AG09319 (cell line): ENCODE data around the gene FDX2.

Experiments used
- DNase-seq: peaks from one replicate; pipeline ENCODE4 v3.0.0-alpha.2; 2010; ENCODE audit warnings: low read depth; ENCODE audit errors: extremely low read depth
- TF ChIP-seq, protein P1 (sequence below): IDR thresholded peaks from 2 replicates; pipeline ENCODE4 v1.5.1; 2011; ENCODE audit warnings: low read depth, mild to moderate bottlenecking, inconsistent platforms, low read length, moderate library complexity

Gene FDX2

DNA sequence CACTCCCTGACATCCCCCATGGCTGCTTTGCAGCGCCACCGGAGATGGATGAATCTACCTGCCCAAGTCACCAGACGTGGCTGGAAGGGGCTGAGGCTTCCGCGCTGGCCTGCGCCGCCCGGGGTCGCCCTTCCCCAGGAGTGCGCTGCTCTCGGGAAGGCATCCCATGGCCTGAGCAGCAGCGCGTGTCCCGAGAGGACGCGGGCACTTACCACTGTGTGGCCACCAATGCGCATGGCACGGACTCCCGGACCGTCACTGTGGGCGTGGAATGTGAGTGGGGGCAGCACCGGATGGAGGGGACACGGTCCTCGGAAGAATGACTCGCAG is 21.5 kb downstream of the FDX2 start:
- TF ChIP-seq, protein P1, sequence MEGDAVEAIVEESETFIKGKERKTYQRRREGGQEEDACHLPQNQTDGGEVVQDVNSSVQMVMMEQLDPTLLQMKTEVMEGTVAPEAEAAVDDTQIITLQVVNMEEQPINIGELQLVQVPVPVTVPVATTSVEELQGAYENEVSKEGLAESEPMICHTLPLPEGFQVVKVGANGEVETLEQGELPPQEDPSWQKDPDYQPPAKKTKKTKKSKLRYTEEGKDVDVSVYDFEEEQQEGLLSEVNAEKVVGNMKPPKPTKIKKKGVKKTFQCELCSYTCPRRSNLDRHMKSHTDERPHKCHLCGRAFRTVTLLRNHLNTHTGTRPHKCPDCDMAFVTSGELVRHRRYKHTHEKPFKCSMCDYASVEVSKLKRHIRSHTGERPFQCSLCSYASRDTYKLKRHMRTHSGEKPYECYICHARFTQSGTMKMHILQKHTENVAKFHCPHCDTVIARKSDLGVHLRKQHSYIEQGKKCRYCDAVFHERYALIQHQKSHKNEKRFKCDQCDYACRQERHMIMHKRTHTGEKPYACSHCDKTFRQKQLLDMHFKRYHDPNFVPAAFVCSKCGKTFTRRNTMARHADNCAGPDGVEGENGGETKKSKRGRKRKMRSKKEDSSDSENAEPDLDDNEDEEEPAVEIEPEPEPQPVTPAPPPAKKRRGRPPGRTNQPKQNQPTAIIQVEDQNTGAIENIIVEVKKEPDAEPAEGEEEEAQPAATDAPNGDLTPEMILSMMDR = no peak
- DNase-seq = no peak

DNA sequence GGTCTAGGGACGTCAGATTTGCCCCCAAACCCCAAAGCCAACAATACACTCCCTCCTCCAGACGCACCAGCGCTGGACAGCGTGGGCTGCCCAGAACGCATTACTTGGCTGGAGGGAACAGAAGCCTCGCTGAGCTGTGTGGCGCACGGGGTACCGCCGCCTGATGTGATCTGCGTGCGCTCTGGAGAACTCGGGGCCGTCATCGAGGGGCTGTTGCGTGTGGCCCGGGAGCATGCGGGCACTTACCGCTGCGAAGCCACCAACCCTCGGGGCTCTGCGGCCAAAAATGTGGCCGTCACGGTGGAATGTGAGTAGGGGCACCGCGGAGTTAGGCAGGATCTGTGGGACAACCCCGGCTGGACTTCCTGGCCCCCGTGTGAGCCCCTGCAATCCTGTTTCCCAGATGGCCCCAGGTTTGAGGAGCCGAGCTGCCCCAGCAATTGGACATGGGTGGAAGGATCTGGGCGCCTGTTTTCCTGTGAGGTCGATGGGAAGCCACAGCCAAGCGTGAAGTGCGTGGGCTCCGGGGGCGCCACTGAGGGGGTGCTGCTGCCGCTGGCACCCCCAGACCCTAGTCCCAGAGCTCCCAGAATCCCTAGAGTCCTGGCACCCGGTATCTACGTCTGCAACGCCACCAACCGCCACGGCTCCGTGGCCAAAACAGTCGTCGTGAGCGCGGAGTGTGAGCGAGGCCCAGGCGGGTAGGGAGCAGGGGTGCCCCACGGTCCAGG is 22.0 kb downstream of the FDX2 start:
- TF ChIP-seq, protein P1 = no peak
- no peak for DNase-seq

DNA sequence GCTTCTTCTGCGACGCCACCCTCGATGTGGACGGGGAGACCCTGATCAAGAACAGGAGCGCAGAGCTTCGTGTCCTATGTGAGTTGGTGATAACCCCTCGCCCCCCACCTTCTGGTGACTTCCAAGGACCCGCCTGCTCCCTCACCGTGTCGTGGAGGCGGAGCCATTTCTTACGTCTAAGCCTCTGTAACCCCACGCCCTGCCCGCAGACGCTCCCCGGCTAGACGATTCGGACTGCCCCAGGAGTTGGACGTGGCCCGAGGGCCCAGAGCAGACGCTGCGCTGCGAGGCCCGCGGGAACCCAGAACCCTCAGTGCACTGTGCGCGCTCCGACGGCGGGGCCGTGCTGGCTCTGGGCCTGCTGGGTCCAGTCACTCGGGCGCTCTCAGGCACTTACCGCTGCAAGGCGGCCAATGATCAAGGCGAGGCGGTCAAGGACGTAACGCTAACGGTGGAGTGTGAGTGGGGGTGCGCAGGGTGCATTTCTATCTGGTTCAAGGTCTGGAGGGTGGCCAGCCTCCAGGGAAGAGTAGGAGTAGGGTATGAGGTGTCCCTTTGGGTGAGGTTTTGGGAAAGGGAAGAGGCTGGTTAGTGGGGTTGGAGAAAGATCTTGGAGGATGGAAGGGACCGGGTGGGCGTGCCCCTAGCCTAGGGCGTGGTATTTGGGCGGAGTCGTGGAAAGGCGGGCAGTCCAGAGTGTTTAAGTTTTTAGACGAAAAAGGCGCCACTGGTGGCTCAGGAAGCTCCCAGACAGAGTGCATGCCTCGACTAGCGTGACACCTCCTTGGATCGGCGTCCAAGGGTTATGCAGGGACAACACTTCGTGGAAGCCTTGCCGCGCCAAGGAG is 22.8 kb downstream of the FDX2 start:
- TF ChIP-seq, protein P1 = no peak
- DNase-seq = no peak

DNA sequence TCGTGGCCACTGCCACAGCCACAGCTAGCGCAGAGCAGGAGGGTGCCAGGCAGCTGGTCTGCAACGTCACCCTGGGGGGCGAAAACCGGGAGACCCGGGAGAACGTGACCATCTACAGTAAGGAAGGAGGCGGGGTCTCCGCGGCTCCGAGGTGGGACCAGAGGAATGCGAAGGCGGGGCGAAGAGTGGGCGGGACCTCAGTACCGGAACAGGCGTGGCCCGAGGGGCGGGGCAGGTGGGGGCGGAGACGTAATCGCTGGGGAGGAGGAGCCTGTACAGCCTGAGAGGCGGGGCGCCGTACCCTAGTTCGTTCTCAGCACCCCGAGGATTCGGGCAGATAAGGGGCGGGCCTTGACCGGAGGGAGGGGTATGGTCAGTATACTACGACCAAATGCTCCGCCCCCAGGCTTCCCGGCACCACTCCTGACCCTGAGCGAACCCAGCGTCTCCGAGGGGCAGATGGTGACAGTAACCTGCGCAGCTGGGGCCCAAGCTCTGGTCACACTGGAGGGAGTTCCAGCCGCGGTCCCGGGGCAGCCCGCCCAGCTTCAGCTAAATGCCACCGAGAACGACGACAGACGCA is 23.5 kb downstream of the FDX2 start:
- TF ChIP-seq, protein P1 = no peak
- no peak for DNase-seq

DNA sequence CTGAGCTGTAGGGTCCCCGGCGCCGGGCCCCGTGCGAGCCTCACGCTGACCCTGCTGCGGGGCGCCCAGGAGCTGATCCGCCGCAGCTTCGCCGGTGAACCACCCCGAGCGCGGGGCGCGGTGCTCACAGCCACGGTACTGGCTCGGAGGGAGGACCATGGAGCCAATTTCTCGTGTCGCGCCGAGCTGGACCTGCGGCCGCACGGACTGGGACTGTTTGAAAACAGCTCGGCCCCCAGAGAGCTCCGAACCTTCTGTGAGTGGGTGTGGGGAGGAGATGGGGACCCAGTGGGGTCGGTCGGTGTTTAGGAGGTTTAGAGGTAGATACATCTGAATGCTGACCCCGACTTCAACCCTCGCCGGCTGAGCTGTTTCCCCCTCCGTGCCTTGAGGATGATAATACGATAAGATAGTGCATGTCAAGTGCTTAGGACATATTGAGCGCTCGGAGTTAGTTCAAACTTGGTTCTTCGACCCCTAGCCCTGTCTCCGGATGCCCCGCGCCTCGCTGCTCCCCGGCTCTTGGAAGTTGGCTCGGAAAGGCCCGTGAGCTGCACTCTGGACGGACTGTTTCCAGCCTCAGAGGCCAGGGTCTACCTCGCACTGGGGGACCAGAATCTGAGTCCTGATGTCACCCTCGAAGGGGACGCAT is 24.1 kb downstream of the FDX2 start:
- TF ChIP-seq, protein P1 = no peak
- DNase-seq = no peak

DNA sequence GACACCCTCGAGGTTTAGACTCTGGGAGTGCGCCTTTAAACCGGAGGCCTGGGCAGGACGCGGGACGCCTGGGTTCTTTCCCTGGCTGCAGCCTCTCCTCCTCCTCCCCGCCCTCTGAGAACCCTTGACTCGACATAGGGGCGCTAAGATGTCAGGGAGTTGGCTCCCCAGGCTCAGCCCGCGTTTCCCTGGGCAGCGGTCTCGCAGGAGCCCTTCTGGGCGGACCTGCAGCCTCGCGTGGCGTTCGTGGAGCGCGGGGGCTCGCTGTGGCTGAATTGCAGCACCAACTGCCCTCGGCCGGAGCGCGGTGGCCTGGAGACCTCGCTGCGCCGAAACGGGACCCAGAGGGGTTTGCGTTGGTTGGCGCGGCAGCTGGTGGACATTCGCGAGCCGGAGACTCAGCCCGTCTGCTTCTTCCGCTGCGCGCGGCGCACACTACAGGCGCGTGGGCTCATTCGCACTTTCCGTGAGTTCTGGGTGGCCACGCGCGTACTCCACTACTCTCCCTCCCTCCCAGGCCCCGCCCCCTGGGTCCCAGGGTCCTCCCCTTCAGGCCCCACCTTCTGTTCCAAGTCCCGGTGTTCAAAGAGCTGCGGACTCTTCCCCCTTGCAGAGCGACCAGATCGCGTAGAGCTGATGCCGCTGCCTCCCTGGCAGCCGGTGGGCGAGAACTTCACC is 24.8 kb downstream of the FDX2 start:
- no peak for DNase-seq
- TF ChIP-seq, protein P1 = no peak
